Stimulated activated CD4-positive, alpha-beta T cell treated with anti-CD3 and anti-CD28 coated beads, Interleukin-15, amount 100 ng/mL, for 24 hours (primary cell): ENCODE data around the gene VRTN.
"Not testable (repeated sequence)": the region's sequence is repeated elsewhere in the genome, so short reads cannot be mapped to it uniquely, and the experiment has no call there.

Source experiments
- DNase-seq: peaks from one replicate; pipeline ENCODE4 v3.0.0-alpha.2; 2020

VRTN gene

GRCh38 chr14:74349757-74350156 lies 1.5 kb downstream of the VRTN start:
- DNase-seq, result no peak

GRCh38 chr14:74350211-74350927 lies 2.1 kb downstream of the VRTN start:
- DNase-seq, result no peak

- no peak for DNase-seq
Observed at GRCh38 chr14:74350928-74351323, 2.7 kb downstream of the VRTN start.

- no peak for DNase-seq
Observed at GRCh38 chr14:74356892-74357575, 8.8 kb downstream of the VRTN start.

- DNase-seq, result no peak
Observed at GRCh38 chr14:74357585-74357984, 9.3 kb downstream of the VRTN start.

- no peak for DNase-seq
Observed at GRCh38 chr14:74358176-74358829, 10.0 kb downstream of the VRTN start.

- no peak for DNase-seq
Observed at GRCh38 chr14:74360163-74360562, 11.9 kb downstream of the VRTN start.

- DNase-seq, result peak; percentile 79
Observed at GRCh38 chr14:74362361-74362915, 14.2 kb downstream of the VRTN start.

GRCh38 chr14:74364271-74364880 lies 16.1 kb downstream of the VRTN start:
- no peak for DNase-seq

GRCh38 chr14:74368026-74368425 lies 19.8 kb downstream of the VRTN start:
- no peak for DNase-seq

GRCh38 chr14:74368441-74368840 lies 20.2 kb downstream of the VRTN start:
- DNase-seq, result no peak

- DNase-seq, result no peak
Observed at GRCh38 chr14:74377976-74378690, 29.9 kb downstream of the VRTN start.

GRCh38 chr14:74380172-74380571 lies 31.9 kb downstream of the VRTN start:
- no peak for DNase-seq

GRCh38 chr14:74380845-74381244 lies 32.6 kb downstream of the VRTN start:
- DNase-seq, result no peak

GRCh38 chr14:74381571-74381970 lies 33.3 kb downstream of the VRTN start:
- not testable (repeated sequence) for DNase-seq

- no peak for DNase-seq
Observed at GRCh38 chr14:74382231-74382630, 34.0 kb downstream of the VRTN start.

GRCh38 chr14:74389980-74390379 lies 41.7 kb downstream of the VRTN start:
- DNase-seq, result no peak

GRCh38 chr14:74390505-74390904 lies 42.2 kb downstream of the VRTN start:
- not testable (repeated sequence) for DNase-seq

GRCh38 chr14:74391479-74391878 lies 43.2 kb downstream of the VRTN start:
- DNase-seq, result no peak

- DNase-seq, result no peak
Observed at GRCh38 chr14:74392616-74393570, 44.6 kb downstream of the VRTN start.

- DNase-seq, result no peak
Observed at GRCh38 chr14:74394549-74394948, 46.3 kb downstream of the VRTN start.
